OCI-LY3 (cell line): Measurements from ENCODE around the gene SLC7A7.
"Not testable (repeated sequence)": the region's sequence is repeated elsewhere in the genome, so short reads cannot be mapped to it uniquely, and the experiment has no call there.

ENCODE experiments used
- CTCF ChIP-seq: fragments of 200-600, 300-600 bp; sonication (generic); IDR thresholded peaks from 2 replicates; pipeline ENCODE4 v1.5.1; 2014; ENCODE audit warnings: antibody characterized with exemption, low read length, low read depth
- EZH2phosphoT487 ChIP-seq: fragments of 200-600 bp; shearing (Covaris generic); IDR thresholded peaks from 2 replicates; pipeline ENCODE4 v1.6.1; 2018; ENCODE audit warnings: antibody characterized with exemption, mixed run types, low read depth

GRCh38 chr14:22793550-22793949 is 21.7 kb downstream of the SLC7A7 start:
- TF ChIP-seq CTCF, EZH2phosphoT487: not testable (repeated sequence)
